Natural killer cell (primary cell): ENCODE results near the gene DDX56. TPM values are rescaled to one million over a fixed set of nuclear protein-coding genes. Genes with fewer than 3 reads are reported as not detected.
A peak's percentile ranks its signal among the peaks of the same experiment; 100 is the strongest.

ENCODE experiments used
- ATAC-seq, 3 donors: fragments of 150-1000 bp in 2 of 3; fragments of 200-7000 bp in 1 of 3; cut with Tn5 transposase; 1 replicate in 1 of 3; 2 replicates in 2 of 3; pipeline ENCODE4 v1.10.0; 2021; ENCODE audit warnings: mild to moderate bottlenecking in 2 of 3, moderate library complexity in 2 of 3
- DNase-seq, 2 donors: peaks; one replicate each; pipeline versions ENCODE4 v3.0.0 to v3.0.0-alpha.2; 2013 to 2021; ENCODE audit warnings: mixed read lengths in 1 of 2
- H3K27ac ChIP-seq: one replicate; pipeline ENCODE4 v1.5.1; 2013; ENCODE audit warnings: mild to moderate bottlenecking, low read length
- H3K27me3 ChIP-seq: one replicate; pipeline ENCODE4 v1.6.1; 2013; ENCODE audit warnings: low read length; ENCODE audit not compliant: control insufficient read depth, insufficient read depth
- H3K36me3 ChIP-seq: one replicate; pipeline ENCODE4 v1.6.1; 2013; ENCODE audit warnings: low read length; ENCODE audit not compliant: control insufficient read depth, insufficient read depth
- H3K4me1 ChIP-seq: one replicate; pipeline ENCODE4 v1.6.1; 2013; ENCODE audit warnings: low read length; ENCODE audit not compliant: control insufficient read depth, insufficient read depth
- H3K4me3 ChIP-seq: one replicate; pipeline ENCODE4 v1.5.1; 2013; ENCODE audit warnings: low read length
- H3K9me3 ChIP-seq: one replicate; pipeline ENCODE4 v1.6.1; 2013; ENCODE audit warnings: low read length; ENCODE audit not compliant: control insufficient read depth, insufficient read depth
- H3K27ac Mint-ChIP-seq, 2 donors: one replicate each; pipeline ENCODE4 v1.8.0; 2022; ENCODE audit warnings: mild to moderate bottlenecking in 2 of 2, mixed read lengths in 2 of 2, moderate library complexity in 1 of 2
- H3K27me3 Mint-ChIP-seq, 2 donors: one replicate each; pipeline ENCODE4 v1.8.0; 2022; ENCODE audit warnings: low read depth in 2 of 2, mixed read lengths in 2 of 2
- H3K36me3 Mint-ChIP-seq: one replicate; pipeline ENCODE4 v1.8.0; 2022; ENCODE audit warnings: mixed read lengths
- H3K4me1 Mint-ChIP-seq, 2 donors: one replicate each; pipeline ENCODE4 v1.8.0; 2022; ENCODE audit warnings: mixed read lengths in 2 of 2
- H3K4me3 Mint-ChIP-seq: one replicate; pipeline ENCODE4 v1.8.0; 2022; ENCODE audit warnings: mild to moderate bottlenecking, moderate library complexity, mixed read lengths
- H3K9me3 Mint-ChIP-seq, 2 donors: one replicate each; pipeline ENCODE4 v1.8.0; 2022; ENCODE audit warnings: mixed read lengths in 2 of 2
- WGBS: methylation state at CpG from one replicate; pipeline ENCODE4 v1.1.7; 2013; ENCODE audit warnings: missing lambda C conversion rate; ENCODE audit not compliant: insufficient coverage; 5-methylcytosine and 5-hydroxymethylcytosine counted together
- intact Hi-C: fragments of 100-400 bp; cut with micrococcal nuclease; formaldehyde crosslinking; loops from one replicate; pipeline ENCODE4 v1.14.2; 2022
- total RNA-seq, 4 donors: library from RNA; stranded (reverse); fragments of 120-200 nt in 1 of 4; gene quantifications; one replicate each; pipeline versions ENCODE4 v1.2.3 to v1.2.4, GENCODE V29; 2013 to 2022
- TF ChIP-seq, protein P1 (sequence below): fragments of 200-600 bp; IDR thresholded peaks from one replicate; pipeline ENCODE4 v1.8.0; 2022; ENCODE audit warnings: antibody characterized with exemption

Gene DDX56
- total RNA-seq, 3 donors from 2014 or later (not counting 1 experiment from before 2014, with no cell fraction given): 67.8 to 85.5 (median 84.5) TPM

DNA sequence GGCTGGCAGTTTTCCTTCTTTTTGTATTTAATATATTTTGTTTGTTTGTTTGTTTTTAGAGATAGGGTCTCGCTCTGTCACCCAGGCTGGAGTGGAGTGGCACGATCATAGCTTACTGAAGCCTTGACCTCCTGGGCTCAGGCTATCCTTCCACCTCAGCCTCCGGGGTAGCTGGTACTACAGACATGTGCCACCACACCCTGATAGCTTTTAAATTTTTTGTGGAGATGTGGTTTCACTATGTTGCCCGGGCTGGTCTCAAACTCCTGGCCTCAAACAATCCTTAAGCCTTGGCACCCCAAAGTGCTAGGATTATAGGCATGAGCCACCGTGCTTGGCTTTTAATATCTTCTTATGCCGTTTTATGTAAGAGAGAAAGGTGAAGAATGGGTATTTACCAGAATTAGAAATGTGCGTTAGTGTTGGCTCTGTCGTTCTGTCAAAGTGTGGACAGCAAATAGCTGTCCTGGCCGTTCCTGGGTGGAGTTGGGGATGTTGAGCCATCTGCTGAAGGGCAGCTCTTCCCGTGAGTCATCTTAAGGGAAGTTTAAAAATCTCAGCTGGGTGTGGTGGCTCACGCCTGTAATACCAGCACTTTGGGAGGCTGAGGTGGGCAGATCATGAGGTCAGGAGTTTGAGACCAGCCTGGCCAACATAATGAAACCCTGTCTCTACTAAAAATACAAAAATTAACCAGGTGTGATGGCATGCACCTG lies 47.5 kb upstream of the DDX56 start:
- Histone ChIP-seq H3K4me3 (no peak overlapping the region), H3K27me3 (no peaks in the 10 kb centered on the region), H3K4me1 (peaks cover 46% of the 10 kb centered on the region), H3K9me3 (no peaks in the 10 kb centered on the region), H3K36me3 (peaks cover 16% of the 10 kb centered on the region), H3K27ac (no peak overlapping the region)
- Mint-ChIP-seq H3K9me3 (no peaks in the 10 kb centered on the region), H3K27ac (peak overlapping the region; percentile 45 to 67), H3K27me3 (no peaks in the 10 kb centered on the region), H3K4me3 (no peak overlapping the region), H3K4me1 (peaks cover 57 to 61% of the 10 kb centered on the region in 2 donors), H3K36me3 (no peaks in the 10 kb centered on the region)
- TF ChIP-seq, protein P1, sequence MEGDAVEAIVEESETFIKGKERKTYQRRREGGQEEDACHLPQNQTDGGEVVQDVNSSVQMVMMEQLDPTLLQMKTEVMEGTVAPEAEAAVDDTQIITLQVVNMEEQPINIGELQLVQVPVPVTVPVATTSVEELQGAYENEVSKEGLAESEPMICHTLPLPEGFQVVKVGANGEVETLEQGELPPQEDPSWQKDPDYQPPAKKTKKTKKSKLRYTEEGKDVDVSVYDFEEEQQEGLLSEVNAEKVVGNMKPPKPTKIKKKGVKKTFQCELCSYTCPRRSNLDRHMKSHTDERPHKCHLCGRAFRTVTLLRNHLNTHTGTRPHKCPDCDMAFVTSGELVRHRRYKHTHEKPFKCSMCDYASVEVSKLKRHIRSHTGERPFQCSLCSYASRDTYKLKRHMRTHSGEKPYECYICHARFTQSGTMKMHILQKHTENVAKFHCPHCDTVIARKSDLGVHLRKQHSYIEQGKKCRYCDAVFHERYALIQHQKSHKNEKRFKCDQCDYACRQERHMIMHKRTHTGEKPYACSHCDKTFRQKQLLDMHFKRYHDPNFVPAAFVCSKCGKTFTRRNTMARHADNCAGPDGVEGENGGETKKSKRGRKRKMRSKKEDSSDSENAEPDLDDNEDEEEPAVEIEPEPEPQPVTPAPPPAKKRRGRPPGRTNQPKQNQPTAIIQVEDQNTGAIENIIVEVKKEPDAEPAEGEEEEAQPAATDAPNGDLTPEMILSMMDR: no peak
- intact Hi-C loops: no loop called here
- WGBS: 84% methylated on average over 9 of the region's 11 CpGs
- ATAC-seq: no peak
- DNase-seq: no peak

DNA sequence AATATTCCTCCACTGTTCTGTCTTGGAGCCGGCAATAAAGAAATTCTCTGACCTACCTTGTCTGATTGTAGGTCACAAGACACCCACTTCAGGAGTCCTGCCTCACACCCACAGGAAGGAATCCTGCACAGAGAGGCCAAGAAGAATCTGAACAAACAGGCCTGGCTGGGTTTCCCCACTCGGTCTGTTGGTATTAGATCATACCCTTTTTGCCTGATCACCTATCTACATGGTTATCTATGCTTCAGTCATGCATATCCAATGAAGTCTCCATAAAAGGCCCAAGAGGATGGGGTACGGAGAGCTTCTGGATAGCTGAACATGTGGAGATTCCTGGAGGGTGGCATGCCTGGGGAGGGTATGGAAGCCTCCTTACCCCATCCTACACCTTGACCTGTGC lies 45.0 kb upstream of the DDX56 start:
- no peak overlapping the region for H3K4me3 Mint-ChIP-seq
- no peaks in the 10 kb centered on the region for H3K36me3 ChIP-seq
- H3K27ac Mint-ChIP-seq: peak overlapping the region; percentile 38 to 59
- peaks cover 37% of the 10 kb centered on the region for H3K4me1 ChIP-seq
- no peak overlapping the region for H3K4me3 ChIP-seq
- H3K9me3 ChIP-seq: no peaks in the 10 kb centered on the region
- no peaks in the 10 kb centered on the region for H3K36me3 Mint-ChIP-seq
- peaks cover 64 to 65% of the 10 kb centered on the region in 2 donors for H3K4me1 Mint-ChIP-seq
- no peaks in the 10 kb centered on the region for H3K9me3 Mint-ChIP-seq
- WGBS: 63% methylated on average over 2 of the region's 3 CpGs
- ATAC-seq (no peak), DNase-seq (peak in 1 of 2 donors; percentile 68)
- no peaks in the 10 kb centered on the region for H3K27me3 Mint-ChIP-seq
- no peak overlapping the region for H3K27ac ChIP-seq
- TF ChIP-seq, protein P1: no peak
- no peaks in the 10 kb centered on the region for H3K27me3 ChIP-seq
- intact Hi-C loops: no loop called here

DNA sequence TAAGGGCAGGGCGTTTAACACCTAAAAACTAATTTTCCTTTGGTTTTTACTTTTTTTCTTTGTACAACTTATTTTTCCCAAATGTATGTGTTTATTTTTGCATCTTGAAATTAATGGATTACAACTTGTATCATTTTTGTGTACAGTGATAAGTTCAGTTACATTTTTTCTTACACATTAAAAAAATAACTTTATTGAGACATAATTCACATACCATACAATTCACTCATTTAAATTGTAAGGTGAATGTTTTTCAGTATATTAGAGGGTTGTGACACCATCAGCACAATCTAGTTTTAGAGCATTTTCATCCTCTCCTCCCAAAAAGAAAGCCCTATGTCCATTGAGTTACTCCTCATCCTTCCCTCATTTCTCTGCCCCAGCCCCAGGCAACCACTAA lies 44.3 kb upstream of the DDX56 start:
- H3K36me3 ChIP-seq: no peaks in the 10 kb centered on the region
- TF ChIP-seq, protein P1: no peak
- peaks cover 31% of the 10 kb centered on the region for H3K4me1 ChIP-seq
- no peaks in the 10 kb centered on the region for H3K27me3 Mint-ChIP-seq
- H3K4me3 Mint-ChIP-seq: no peak overlapping the region
- no peaks in the 10 kb centered on the region for H3K9me3 Mint-ChIP-seq
- intact Hi-C loops: no loop called here
- H3K27ac Mint-ChIP-seq: peak overlapping the region; percentile 38 to 59
- H3K4me1 Mint-ChIP-seq: peaks cover 58% of the 10 kb centered on the region in 2 donors
- WGBS: no CpG with 5 or more reads among the region's 1 CpG
- no peaks in the 10 kb centered on the region for H3K27me3 ChIP-seq
- H3K9me3 ChIP-seq: no peaks in the 10 kb centered on the region
- no peak overlapping the region for H3K27ac ChIP-seq
- ATAC-seq: no peak
- no peaks in the 10 kb centered on the region for H3K36me3 Mint-ChIP-seq
- no peak for DNase-seq
- H3K4me3 ChIP-seq: no peak overlapping the region
